GM18861 (cell line): ENCODE results near the gene MPPED1.

Source experiments
- ATAC-seq: cut with Tn5 transposase; IDR thresholded peaks from one replicate; pipeline ENCODE4 v1.9.1; 2021; ENCODE audit not compliant: unreplicated experiment

The MPPED1 gene

DNA sequence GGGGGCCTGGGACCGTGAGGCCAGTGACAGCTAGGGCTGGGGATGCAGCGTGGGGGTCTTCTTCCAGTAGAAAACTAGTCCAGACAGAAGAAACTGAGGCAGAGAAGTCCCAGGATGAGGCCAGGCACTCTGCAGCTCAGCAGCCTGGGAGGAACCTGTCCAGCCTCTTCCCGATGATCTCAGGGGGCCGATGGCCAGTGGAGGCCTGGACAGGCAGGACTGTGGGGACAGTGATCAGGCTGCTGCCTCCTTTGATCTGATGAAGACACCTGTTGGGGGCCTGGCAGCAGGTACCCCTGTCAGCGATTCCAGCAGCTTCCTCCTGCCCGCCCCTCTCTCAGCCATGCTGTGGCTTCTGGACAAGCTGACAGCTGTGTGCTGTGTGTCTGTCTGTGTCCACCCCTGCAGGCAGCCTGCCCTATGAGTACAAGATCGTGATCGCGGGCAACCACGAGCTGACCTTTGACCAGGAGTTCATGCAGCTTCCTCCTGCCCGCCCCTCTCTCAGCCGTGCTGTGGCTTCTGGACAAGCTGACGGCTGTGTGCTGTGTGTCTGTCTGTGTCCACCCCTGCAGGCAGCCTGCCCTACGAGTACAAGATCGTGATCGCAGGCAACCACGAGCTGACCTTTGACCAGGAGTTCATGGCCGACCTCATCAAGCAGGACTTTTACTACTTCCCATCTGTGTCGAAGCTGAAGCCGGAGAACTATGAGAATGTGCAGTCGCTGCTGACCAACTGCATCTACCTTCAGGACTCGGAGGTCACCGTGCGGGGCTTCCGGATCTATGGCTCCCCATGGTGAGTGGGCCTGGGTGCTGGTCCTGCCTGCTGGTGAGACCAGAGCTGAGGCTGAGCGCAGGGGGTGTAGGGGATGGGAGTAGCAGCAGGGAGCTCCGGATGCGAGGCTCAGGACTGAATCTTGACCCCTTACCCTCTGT is 62.6 kb downstream of the MPPED1 start:
- ATAC-seq = no peak

DNA sequence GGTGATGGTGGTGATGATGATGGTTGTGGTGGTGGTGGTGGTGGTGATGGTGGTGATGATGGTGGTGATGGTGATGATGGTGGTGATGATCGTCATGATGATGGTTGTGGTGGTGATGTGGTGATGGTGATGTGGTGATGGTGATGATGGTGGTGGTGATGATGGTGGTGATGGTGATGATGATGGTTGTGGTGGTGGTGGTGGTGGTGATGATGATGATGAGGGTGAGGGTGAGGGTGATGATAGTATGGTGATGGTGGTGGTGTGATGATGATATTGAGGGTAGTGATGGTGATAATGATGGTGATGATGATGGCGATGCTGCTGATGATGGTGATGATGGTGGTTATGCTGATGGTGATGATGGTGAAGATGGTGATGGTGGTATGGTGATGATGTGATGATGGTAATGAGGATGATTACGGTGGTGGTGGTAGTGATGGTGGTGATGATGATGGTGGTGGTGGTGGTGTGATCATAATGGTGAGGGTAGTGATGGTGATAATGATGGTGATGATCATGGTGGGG is 63.8 kb downstream of the MPPED1 start:
- ATAC-seq = no peak

DNA sequence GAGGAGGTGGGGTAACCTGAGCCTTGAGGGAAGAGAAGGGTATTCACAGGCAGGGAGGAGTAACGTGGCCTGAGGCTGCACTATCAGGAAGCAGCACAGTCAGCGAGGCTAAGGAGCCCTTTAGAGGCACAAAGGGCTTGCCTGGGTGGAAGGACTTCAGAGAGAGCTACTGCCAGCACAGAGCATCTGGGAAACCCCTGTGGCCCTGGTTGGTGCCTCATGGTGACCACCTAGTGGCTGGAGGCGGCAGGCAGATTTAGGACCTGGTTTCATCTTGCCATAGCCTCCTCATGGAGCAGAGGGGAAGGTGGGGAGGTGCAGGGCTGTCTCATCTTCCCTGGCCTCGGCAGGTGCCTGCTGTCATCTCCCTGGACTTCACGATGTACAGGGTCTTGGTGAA is 64.5 kb downstream of the MPPED1 start:
- ATAC-seq = no peak

DNA sequence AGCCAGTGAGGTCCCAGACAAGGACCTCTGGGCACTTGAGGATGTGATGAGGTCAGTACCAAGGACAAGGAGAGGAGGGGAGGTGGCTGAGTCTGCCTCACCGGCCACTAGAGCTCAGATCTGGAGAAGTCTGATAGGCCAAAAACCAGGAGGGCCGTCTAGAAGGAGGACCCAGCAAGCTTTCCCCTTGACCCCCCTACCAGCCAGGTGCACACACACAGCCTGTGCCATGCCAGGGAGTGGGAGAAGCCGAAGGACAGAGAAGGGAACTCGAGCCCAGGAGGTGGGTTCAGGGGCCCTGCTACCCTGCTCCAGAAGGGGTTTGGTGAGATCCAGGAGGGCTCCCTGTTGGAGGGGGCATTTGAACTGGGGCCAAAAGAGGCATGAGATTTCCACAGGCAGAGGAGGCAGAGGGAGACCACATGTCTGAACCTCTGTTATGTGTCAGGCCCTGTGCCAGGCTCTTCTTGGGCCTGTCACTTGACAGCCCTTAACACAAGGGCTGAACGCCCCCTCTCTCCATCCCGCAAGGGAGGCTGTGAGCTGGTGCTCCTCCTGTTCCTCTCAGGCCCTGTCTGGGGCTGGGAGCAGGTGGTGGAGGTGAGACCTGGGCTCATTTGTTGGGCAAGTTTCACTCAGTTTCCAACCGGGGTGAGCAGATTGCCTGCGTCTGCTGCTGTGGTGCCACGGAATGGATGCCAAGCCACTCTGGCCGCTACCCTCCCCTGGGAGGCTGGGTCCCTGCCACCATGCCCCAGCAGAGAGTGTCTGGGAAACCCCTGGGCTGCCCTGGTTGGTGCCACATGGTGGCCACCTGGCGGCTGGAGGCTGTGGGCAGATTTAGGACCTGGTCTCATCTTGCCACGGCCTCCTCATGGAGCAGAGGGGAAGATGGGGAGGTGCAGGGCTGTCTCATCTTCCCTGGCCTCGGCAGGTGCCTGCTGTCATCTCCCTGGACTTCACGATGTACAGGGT is 65.2 kb downstream of the MPPED1 start:
- ATAC-seq = no peak

DNA sequence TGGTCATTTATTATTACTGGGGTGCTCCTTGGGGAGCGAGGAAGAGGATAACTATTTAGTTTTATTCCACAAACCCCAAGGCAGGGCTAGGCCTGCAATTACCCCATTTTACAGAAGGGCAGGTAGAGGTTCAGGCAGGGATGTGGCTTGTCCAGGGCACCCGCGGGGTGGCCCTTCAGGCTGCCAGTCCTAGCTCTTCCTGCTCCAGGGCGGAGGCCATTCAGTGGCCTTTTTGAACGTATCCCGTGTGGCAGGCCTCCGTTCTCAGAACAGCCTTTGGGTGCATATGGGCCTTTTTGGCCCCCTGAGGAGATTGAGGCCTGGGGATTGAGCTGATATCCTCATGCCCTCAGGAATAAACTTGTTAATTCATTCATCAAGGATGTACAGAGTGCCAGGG is 66.2 kb downstream of the MPPED1 start:
- no peak for ATAC-seq

DNA sequence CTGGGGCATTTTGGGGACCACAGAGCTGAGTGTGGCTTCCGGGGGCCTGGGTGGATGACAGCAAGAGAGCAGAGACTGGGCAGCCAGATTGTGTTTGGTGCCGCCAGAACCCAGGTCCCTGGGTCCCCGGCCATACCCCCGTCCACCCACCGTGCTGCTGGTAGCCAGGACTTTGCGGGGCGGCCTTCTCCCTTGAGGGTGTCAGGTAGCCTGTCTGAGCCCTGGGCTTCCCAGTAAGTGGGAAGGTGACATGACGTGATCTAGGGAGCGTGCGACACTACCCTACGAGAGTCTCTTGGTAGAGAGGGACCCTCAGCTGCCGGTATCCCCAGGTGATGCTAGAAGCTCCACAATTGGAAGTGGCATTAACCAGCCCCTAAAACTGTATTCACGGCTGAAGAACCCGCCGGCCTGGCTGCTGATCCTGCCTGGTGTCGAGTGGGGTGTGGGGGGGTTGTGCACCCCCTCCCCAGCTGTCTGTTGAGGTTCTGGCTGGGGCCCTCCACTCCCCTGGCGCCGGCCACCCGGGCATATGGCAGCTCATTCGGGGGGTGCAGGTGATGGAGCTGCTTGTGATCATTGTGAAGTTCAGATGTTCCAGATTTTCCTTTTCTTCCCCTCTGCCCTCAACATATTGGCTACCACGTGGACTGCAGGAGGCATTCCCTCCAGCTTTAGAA is 66.9 kb downstream of the MPPED1 start:
- no peak for ATAC-seq

DNA sequence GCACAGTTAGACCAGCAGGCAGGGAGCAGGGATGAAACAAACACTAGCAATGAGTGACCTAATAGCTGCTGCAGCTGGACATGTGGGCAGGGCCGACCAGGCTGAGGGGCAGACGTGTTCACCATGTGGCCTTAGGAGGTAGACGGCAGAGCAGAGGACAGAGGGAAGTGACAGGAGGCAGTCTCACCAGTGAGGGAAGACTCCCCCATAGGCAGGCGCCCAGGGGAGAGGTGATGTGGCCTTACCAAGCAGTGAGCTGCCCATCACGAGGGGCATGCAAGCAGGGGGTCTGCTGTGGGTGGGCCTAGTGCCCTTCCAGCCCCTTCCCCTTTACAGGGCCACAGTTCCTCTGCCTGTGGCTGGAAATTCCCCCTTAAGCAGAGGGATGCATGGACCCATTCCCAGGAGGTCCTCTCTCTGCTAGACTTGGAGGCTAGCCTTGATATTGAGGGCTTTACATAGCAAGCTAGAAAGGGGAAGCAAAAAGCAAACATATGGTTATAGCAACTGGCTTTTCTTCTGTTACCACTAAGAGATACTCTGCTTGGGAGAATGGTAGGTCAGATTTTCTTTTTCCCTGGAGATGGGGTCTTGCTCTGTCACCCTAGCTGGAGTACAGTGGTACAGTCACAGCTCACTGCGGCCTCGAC is 67.6 kb downstream of the MPPED1 start:
- ATAC-seq = no peak

DNA sequence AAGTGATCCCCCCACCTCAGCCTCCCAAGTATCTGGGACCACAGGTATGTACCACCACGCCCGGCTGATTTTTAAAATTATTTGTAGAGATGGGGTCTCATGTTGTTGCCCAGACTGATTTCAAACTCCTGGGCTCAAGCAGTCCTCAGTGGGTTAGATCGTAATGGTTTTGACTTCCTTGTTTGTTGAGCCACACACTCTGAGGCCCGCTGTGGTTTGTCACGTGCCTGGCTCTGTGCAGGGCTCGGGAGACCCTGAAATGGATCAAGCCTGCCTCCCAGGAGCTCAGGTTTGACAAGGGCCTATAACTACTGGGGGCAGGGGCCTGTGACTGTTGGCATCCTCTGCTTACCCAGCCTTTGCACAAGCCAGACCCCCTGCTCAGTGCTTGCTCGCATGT is 68.1 kb downstream of the MPPED1 start:
- ATAC-seq = no peak

DNA sequence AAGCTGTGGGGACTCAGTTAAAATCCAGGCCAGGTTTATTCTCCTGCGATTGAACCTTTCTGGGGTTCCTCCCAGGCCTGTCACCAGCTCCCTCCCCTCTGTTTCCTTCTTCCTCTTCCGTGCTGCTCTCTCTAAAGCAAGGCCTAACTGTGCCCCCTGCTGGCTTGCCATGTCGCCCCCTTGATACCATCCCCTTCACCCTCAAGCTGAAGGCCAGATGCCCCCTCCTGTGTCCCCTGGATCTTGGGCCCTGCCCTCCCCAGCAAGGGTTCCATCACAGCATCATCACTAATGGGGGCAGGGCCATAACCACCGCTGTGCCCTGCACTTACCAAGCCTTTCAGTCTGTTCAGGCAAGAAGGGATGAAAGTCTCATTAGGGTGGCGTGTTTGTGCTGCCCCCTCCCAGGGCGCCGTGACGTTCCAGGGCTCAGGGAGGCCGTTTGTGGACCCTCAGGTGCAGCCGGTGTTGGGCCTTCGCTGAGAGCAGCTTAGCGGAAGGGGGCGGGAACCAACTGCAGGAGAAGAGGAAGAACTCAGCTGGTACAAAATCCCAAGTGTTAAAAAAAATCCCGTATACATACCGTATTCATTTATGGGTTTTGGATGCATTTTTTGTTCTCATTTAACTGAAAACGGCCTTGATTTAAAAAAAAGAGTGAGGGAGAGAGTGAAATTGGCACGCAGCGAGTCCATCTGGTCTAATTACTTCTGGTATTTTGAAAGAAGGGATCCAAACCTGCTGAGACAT is 69.9 kb downstream of the MPPED1 start:
- no peak for ATAC-seq

DNA sequence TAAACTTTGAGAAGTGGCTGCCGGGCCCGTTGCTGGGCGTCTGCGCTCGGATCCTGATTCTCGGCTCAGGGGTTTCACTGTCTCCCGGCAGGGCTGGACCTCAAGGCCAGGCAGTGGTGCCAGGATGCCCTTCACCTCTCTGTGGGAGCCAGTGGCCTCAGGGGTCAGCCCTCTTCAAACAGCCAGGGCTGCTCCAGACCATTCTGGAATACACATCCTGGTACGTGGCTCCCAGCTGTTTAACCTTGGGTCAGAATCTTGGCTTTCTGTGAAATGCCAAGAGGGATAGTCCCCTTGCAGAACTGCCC is 70.5 kb downstream of the MPPED1 start:
- ATAC-seq = no peak

DNA sequence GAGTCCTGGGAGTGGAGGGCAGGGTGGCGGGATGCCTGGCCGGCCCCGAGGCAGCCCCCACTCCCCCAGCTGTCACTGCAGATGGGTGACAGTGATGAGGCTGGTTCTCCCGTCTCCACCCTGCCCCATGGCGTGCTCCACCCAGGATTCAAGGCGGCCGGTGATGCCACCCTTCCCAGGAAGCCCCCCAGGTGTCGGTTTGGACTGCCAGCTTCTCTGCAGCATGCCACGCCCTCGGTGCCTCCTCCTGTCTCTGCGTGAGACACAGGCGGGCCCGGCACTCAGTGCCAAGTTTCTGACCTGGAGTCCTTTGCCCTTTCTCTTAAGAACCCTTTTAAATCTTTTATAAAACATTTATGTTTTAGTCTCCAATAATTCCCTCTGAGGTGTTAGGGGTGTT is 71.5 kb downstream of the MPPED1 start:
- ATAC-seq = no peak

DNA sequence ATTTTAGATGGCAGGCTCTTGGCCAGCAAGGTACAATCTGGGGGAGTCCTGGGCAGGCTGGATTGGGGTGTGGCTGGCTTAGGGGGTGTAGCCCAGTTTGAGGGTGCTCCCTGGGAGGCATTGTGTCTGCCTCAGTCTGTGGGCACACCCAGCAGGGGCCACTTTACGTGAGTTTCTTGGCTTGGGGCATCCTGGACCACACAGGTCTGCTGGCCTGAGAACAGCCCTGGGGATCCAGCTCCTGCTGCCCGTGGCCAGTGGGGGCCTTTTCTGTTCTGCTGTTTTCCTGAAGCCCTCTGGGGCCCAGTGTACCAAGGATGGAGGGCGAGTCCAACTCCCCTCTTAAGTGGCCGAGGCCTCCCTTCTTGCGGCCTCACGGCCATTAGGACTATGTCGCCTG is 71.9 kb downstream of the MPPED1 start:
- ATAC-seq = no peak

DNA sequence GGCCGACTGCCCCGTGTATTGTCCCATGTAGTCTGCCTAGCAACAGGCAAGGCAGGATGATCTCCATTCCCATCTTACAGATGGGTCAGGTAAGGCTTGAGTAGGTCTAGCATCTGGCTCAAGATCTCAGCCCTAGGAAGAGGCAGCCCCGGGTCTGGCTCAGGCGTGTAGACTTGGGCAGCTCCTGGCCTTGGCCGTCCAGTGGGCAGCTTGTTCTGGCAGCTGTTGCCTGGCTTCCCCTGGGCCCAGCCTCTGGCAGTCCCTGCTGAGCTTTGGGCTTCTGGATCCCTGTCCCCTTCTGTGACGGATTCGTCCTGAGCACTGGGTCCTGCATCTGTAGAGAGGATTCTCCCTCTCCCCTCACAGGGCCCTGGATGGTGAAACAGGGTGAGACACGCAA is 72.4 kb downstream of the MPPED1 start:
- no peak for ATAC-seq

DNA sequence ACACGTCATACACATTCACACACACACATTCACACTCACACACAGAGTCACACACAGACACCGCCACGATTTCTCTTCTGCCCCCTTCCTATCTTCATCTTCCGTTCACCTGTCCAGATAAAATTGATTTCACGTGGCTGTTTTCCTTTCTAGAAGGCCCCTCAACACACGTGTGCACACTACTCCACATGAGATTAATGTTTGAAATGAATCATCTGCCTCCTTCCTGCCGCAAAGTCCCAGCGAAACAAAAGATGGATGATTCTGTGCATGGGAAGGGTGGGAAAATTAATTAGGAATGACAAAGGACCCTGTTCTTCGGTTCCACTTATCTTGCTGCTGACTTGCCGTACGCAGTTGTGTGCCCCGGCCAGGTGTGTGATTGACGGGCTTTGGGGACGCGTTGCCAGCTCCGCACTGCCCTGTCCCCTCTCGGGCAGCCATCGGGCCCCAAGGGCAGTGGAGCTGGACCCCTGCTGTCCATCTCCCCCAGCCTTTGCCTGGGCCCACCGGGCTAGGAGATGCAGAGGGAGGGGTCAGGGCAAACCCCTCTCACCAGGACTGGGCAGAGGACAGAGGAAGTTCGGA is 73.8 kb downstream of the MPPED1 start:
- no peak for ATAC-seq

DNA sequence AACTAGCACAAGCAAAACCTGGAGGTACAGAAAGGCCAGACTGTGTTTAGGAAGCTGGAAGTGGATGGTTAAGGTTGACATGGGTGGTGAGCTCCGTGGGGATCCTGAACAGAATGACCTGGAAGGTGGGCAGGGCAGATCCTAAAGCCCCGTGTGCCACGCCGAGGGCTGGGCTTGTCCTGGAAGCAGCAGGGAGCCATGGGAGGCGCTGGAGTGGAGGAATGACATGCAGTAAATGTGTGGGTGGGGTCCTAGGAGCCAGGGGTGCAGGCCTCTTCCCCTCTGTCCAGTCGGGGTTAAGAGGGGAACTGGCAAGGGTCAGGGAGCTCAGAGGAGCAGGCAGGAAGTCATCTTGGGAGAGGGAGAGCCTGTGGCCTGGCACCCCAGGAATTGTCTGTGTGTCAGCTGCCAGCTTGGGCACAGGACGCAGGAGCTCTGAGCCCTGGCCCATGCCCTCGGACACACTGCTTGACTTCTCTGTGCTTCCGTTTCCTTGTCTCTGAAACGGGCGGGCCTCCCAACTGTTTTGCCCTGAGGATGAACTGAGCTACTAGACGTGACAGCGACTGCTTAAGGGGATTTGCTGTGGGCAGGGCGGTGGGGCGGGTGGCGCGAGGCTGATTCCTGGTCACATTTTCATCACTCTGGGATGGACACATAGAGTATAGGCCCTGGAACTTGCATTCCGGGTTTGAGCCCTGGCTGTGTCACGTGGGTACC is 75.7 kb downstream of the MPPED1 start:
- no peak for ATAC-seq

DNA sequence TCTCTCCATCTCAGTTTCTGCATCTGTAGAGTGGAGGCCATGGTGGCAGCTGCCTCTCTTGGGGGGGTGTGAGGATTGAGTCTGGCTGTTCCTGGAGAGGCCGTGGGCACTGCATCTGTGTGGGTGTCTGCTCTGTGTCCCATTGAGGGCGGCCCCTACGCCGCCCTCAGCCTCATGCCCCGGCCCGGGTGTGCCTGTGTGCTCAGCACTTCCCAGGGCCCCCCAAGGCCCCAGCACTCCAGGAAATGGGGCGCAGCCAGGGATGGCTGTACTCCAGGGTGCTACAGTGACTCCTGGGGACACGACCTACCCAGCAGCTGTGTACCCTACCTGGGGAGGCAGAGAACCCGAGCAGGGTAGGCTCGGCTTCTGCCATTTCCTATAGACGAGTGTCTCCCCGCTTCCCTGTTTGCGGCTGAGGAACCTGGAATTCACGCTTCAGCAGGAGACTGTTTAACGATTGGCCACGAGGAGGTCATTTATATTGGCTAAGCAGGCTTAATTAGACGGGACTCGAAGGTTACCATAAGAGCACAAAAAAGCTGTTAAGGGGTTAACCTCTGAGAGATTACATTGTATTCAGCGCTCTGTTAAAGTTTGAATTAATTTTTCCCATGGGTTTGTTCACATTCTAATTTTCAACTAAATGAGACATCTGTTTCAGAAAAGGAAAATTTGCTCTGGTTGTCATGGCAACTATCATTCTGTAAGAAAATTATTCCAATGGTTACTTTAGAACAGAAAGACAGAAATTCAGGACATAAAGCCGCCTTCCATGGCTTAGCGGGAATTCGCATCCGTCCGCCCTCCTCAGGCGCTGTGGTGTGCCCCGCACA is 76.4 kb downstream of the MPPED1 start:
- ATAC-seq = no peak

DNA sequence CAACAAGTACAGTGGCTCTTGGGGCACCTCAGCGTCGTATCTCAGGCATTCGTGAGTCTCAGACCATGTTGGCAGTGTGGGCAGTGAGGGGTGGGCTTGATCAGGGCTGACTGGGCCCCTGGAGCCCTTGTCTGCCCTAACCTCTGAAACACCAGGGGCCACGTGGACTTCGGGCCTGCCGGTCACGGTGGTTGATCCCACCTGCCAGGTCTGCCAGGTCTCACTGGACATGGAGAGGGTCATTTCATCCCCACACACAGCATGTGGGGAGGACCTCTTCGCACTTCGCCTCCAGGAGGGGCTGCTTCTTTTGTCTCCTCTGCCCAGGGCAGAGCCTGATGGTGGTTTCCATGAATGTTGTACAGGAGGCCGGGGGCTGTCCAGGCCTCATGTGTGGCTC is 77.1 kb downstream of the MPPED1 start:
- ATAC-seq = no peak

DNA sequence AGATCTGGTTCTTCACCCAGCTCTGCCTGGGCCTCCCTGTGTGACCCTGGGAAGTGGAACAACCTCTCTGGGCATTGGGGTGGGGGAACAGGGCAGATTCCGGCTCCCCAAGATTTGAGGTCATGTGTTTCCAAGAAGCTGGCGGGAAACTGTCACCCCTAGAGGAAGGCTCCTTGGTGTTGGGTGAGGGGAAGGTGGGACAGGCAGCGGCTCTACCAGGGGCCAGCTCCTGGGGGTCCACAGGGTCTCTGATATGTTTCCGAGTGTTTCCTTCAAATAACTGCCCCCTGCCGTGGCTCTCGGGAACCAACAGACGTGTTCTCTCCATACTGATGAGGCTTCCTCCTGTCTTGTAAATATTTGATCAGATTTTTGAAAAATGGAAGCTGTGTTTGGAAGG is 78.5 kb downstream of the MPPED1 start:
- ATAC-seq = no peak
